ENCODE measurements around the gene PTPRK.

PTPRK gene

GRCh38 chr6:128171182-128171581, 349.2 kb downstream of the PTPRK start:
- DNase-seq, result no peak

GRCh38 chr6:128168244-128168643, 352.2 kb downstream of the PTPRK start:
- DNase-seq, result no peak

- DNase-seq, result no peak
Measured at GRCh38 chr6:128167552-128167951, 352.8 kb downstream of the PTPRK start.

GRCh38 chr6:128164254-128164653, 356.1 kb downstream of the PTPRK start:
- no peak for DNase-seq

- DNase-seq, result no peak
Measured at GRCh38 chr6:128162423-128162822, 358.0 kb downstream of the PTPRK start.

- DNase-seq, result no peak
Measured at GRCh38 chr6:128161839-128162238, 358.6 kb downstream of the PTPRK start.

GRCh38 chr6:128161263-128161662, 359.1 kb downstream of the PTPRK start:
- DNase-seq, result no peak

- no peak for DNase-seq
Measured at GRCh38 chr6:128158496-128158895, 361.9 kb downstream of the PTPRK start.

- no peak for DNase-seq
Measured at GRCh38 chr6:128156321-128157111, 363.9 kb downstream of the PTPRK start.

GRCh38 chr6:128155826-128156225, 364.6 kb downstream of the PTPRK start:
- DNase-seq, result no peak

GRCh38 chr6:128152551-128152950, 367.8 kb downstream of the PTPRK start:
- no peak for DNase-seq

GRCh38 chr6:128150376-128150775, 370.0 kb downstream of the PTPRK start:
- no peak for DNase-seq

GRCh38 chr6:128149796-128150195, 370.6 kb downstream of the PTPRK start:
- DNase-seq, result no peak

- DNase-seq, result no peak
Measured at GRCh38 chr6:128144320-128144719, 376.1 kb downstream of the PTPRK start.

GRCh38 chr6:128141932-128142331, 378.5 kb downstream of the PTPRK start:
- no peak for DNase-seq

GRCh38 chr6:128139519-128139918, 380.9 kb downstream of the PTPRK start:
- DNase-seq, result peak; percentile 9

- DNase-seq, result no peak
Measured at GRCh38 chr6:128138694-128139093, 381.7 kb downstream of the PTPRK start.

- DNase-seq, result no peak
Measured at GRCh38 chr6:128135325-128135724, 385.1 kb downstream of the PTPRK start.

- no peak for DNase-seq
Measured at GRCh38 chr6:128131566-128131965, 388.8 kb downstream of the PTPRK start.

- no peak for DNase-seq
Measured at GRCh38 chr6:128131036-128131435, 389.4 kb downstream of the PTPRK start.

- no peak for DNase-seq
Measured at GRCh38 chr6:128129679-128130078, 390.7 kb downstream of the PTPRK start.

- no peak for DNase-seq
Measured at GRCh38 chr6:128127650-128128049, 392.7 kb downstream of the PTPRK start.

- DNase-seq, result no peak
Measured at GRCh38 chr6:128124713-128125112, 395.7 kb downstream of the PTPRK start.

GRCh38 chr6:128121610-128122009, 398.8 kb downstream of the PTPRK start:
- DNase-seq, result no peak

GRCh38 chr6:128121190-128121589, 399.2 kb downstream of the PTPRK start:
- DNase-seq, result no peak
